Breast epithelium (tissue), 3 donors: ENCODE results near the gene MAGEA2B.

Experiments used
- CTCF ChIP-seq, 3 donors: fragments of 450-650 bp; IDR thresholded peaks; one replicate each; pipeline ENCODE4 v1.5.1; 2016 to 2017; ENCODE audit warnings: antibody characterized with exemption in 3 of 3, mild to moderate bottlenecking in 3 of 3, moderate library complexity in 3 of 3
- POLR2A ChIP-seq: fragments of 450-650 bp; IDR thresholded peaks from one replicate; pipeline ENCODE4 v1.6.1; 2016; ENCODE audit warnings: antibody characterized with exemption, mild to moderate bottlenecking, moderate library complexity
- POLR2AphosphoS5 ChIP-seq, 3 donors: sonication (generic); formaldehyde crosslinking; IDR thresholded peaks; one replicate each; pipeline ENCODE4 v1.6.1; 2017; ENCODE audit warnings: antibody characterized with exemption in 3 of 3

DNA sequence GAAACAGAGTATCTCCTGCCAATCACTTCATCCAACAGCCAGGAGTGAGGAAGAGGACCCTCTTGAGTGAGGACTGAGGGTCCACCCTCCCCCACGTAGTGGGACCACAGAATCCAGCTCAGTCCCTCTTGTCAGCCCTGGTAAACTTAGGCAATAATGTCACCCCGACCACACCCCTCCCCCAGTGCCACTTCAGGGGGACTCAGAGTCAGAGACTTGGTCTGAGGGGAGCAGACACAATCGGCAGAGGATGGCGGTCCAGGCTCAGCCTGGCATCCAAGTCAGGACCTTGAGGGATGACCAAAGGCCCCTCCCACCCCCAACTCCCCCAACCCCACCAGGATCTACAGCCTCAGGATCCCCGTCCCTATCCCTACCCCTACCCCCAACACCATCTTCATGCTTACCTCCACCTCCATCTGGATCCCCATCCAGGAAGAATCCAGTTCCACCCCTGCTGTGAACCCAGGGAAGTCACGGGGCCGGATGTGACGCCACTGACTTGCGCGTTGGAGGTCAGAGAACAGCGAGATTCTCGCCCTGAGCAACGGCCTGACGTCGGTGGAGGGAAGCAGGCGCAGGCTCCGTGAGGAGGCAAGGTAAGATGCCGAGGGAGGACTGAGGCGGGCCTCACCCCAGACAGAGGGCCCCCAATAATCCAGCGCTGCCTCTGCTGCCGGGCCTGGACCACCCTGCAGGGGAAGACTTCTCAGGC is 19.0 kb downstream of the MAGEA2B start, which contains the start of the genes CSAG1 and MAGEA12:
- no peak for TF ChIP-seq CTCF (IDR thresholded peaks at IDR 0.05)
- TF ChIP-seq POLR2A: no peak
- no peak for TF ChIP-seq POLR2AphosphoS5 (IDR thresholded peaks at IDR 0.05)
